ENCODE results near the gene ROR2.

Gene ROR2

DNA sequence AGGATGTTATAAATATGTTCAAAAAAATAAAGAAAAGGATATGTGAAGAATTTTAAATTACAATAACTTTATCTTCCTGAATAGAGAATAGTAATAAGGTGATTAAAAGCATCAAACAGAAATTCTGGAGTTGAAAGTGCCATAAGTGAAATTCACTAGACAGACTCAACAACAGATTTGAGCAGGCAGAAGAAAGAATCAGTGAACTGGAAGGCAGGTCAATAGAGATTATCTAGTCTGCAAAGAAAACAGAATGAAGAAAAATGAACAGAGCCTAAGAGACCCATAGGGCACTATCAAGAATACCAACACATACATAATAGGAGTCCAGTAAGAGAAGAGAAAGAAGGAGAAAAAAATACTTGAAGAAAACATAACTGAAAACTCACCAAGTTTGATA is 162.1 kb downstream of the ROR2 start:
- no peak for DNase-seq

- DNase-seq: no peak
These were observed 163.7 kb downstream of the ROR2 start for GRCh38 chr9:91786132-91786896.

GRCh38 chr9:91785447-91785842 is 164.6 kb downstream of the ROR2 start:
- DNase-seq: no peak

DNA sequence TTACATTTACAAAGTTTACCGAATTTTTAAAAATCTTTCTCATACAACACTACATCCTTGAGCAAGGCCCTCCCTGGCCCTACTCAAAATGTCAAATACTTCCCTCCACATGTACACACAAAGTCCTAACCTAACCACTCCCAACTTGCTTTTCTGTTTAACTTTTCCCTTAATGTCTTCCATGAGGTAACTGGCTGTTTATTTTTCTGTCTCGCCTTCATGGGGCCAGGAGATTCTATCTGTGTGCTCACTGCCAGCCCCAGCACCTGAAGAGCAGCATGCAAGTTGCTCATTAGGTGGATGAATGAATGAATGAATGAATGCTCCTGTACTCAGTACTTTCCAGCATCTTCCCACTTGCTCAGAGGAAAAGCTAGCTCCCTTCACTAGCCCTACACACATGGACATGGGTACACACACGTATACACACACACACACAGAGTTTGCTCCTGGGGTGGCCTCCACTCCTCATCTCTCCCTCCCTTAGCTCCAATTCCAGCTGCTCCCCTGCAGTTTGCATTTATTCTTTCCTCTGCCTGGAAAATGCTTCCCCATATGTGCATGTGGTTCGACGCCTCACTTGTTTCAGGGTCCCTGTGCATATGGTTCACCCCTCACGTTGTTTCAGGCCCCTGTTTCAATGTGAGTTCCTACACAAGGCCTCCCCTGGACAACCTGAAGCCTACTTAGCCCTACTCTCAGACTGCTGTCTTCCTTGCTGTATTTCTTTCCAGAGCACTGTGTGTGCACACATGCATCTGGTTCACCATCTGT is 165.2 kb downstream of the ROR2 start:
- DNase-seq: no peak

DNA sequence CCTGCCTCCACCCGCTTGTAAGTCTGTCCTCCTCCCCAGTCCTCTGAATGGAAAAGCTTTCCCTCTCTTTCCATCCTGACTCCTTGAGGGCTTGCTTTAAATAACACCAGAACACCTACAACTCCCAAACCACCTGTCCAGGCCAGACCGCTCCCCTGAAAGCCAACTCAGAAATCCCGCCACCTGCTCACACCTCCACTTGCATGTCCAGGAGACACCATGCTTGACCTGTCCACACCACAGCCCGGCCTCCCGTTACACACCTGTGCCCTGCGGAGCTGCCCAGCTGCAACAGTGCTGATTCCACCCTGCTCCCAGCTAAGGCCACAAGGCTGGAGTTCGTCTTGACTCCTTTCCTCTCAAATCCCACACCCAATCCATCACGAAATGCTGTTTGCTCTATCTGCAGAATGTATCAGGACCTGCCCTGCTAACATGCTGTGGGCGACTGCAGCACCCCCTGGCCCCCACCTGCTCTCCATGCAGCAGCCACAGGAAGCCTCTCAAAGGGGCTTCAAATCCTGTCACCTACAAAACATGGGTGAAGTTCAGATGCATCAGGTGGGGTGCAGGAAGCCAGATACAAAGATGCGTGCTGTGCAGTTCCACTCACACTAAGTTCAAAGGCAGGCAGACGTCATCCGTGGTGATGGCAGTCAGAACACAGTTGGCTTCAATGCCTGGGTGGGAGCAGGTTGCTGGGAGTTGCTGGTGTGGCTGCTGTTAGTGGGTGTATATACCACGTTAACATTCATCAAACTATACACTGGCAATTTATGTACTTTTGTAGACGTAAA is 166.0 kb downstream of the ROR2 start:
- no peak for DNase-seq

DNA sequence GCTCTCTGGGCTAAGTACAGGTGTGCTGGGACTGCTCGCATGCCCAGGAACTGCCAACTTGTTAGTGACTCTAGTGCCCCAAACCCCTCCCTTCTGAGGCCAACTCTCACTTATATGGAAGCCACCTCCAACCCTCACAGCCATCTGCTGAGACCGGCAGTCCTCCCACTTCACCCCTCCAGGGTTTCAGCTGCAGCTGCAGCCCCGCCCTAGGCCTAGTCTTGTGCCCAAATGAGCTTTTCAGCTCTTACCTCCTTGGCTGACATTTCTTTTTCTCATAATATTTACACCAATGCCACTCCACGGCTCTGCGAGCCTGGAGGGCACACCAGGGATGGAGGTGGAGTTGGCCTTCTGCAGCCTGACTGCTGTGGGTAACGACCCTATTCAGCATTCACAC is 166.6 kb downstream of the ROR2 start:
- no peak for DNase-seq

GRCh38 chr9:91782708-91783214 is 167.3 kb downstream of the ROR2 start:
- DNase-seq: no peak

DNA sequence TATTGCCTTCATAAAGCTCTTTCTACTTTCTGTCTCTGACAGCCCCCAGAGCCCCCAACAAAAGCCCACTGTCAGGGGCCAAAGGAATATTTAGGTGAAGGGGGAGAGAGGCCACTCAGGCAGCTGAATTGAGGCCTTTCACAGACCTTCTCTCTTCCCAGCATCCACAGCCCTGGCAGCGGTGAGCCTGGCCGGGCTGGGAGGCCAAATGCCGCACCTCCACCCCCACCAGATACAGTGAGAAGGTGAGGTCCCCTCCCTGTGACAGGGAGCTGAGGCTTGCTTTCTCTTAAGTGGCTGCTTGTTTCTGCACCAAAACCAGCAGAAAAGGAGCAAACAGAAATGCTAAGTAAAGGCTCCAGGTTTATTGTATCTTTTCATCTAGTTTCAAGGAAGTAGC is 168.1 kb downstream of the ROR2 start:
- DNase-seq: no peak

DNA sequence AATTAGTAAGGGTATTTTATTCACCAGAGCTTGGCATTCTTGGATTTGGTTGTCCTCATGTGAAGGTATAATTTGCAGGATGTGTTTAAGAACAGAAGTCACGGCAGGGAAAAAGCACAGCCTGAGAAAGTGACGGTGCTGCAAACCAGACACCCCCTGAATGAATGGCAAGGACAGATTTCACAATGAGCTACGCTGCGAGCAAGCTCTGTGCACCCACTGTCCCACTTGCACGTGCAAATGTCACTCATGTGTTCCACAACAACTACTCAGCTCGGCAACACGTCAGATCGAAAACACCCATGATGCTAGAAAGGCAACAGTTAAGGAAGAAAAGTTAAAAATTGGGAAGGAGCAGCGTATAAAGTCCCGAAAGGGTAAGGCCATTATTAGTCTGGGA is 168.9 kb downstream of the ROR2 start:
- no peak for DNase-seq

GRCh38 chr9:91778031-91778430 is 172.0 kb downstream of the ROR2 start:
- DNase-seq: no peak

DNA sequence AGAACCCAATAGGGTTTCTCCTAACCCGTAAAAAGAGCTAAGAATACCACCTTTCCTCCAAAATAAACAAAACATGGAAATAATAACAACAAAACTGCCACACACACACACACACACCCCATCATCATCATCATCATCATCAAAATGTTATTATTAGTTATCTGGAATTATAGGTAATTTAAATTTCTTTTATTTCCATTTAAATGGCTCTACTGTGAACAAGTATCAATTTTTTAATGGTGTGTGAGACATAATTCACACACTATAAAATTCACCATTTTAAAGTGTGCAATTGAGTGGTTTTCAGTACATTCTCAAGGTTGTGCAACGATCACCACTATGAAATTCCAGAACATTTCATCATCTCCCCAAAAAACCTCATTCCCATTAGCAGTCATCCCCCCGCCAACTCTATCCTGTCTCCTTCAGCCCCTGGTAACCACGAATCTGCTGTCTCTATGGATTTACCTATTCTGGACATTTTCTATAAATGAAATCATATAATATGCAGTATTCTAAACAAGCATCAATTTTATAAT is 172.7 kb downstream of the ROR2 start:
- DNase-seq: no peak

DNA sequence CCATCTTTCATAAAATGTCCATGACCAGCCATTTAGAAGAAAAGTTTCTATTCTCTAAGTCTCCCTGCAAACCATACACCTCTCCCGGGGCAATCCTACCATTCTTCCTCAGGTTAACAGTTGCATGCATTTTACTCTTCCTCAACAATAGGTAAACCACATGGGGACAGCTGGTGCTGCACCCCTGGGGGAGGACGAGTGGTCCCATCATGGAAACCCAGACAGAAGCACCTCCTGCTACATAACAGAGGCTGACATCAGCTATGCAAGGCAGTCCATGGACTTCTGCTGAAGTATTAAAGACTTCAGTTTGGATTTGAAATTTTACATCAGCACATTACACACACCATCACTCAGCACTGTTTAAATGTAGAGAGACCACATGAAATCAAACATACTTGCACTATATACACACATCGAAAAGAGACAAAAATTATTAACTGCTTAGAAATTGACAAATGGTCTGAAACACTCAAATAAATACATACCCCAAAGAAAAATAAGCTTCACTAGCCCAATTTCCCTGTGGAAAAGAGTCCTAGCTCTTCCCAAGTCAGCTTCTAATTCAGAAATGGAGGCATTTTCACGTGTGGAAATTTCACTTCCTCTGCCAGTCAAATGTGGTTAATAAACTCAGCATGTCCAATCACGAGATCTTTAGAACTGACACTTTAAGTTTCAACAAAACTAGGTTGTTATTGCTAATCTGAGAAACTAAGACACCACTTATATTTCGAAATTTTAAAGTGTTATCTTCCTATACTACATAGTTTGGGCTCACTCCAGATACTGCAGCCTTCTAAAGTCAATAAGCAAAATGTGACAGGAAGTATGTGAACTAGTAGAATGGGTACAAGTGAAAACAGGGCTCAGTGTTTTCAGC is 173.4 kb downstream of the ROR2 start:
- no peak for DNase-seq

DNA sequence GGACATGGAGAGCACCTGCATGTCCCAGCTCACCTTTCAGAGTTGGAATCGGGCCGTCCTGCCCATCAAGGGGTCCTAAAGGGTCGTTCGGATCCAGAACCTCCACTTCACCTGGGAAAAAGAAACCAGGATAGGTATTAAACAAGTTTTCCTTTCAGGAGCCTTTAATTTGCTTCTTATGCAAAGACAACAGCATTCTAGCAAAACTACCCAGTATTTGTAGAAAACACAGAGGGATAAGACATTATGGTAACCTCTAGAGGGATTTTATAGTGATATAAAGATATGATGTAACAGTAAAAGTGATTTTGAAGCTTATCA is 174.4 kb downstream of the ROR2 start:
- DNase-seq: no peak

GRCh38 chr9:91775011-91775707 is 174.9 kb downstream of the ROR2 start:
- peak; percentile 66 for DNase-seq

GRCh38 chr9:91773156-91773555 is 176.9 kb downstream of the ROR2 start:
- no peak for DNase-seq

DNA sequence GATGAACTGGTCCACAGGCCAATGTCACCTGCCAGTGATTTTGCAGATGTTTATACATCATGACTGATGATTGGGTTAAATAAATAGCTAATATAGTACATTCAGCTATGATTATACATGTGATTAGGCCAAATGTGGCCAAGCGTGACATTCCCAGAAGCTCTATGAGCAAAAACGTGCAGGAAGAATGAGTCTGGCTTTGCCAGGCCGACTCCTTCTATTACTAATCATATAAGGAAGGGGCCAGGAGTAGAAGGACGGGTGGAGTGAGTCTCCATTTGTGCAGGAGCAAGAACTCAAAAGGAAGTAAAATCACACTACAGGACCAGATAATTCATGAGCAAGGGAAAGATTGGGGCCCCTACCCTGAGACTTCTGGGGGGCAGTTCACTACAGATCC is 178.2 kb downstream of the ROR2 start:
- no peak for DNase-seq

- no peak for DNase-seq
These were observed 179.0 kb downstream of the ROR2 start for GRCh38 chr9:91771027-91771426.

- DNase-seq: no peak
These were observed 179.8 kb downstream of the ROR2 start for GRCh38 chr9:91770229-91770628.

DNA sequence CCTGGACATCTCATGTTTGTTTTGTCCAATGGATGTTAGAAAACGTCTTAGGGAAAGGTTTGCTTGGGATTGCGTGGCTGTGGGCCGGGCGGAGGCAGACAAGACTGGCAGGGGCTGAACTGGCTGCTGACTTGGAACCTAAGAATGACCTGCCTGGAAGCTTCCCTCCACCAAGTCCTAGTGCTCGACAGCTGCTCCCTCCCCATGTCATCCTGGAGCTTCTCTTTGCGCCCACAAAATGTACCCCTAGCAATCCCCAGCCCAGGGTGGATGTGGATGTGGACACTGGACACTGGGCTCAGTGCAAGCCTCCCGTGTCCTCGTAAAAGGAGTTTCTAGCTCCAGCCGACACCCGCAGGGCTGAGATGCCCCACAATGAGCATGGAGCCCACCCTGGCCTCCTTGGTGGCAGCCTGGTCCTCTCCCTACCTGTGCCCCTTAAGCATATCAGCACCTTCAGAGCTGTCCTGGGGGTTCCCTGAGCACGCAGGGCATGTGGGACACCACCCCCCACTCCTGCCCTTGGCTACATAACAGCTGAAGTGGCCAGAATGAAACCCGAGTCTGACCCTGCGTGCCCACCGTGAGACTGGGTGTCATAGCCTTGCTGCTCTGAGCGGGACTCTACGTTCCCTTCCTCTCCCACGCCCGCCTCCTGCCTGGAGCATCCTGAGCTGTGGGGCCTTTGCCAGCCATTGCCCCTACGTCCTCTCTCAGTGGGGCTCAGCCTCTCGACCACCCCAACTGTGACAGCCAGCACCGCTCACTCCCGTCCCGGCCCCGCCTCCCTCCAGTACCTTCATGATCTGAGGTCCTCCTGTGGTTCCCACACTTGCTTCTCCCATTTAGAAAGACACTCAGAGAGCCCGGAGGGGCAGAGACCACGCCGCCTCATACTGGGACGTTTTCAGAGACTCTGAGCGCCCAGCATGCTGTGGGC is 180.8 kb downstream of the ROR2 start:
- DNase-seq: no peak

- DNase-seq: no peak
These were observed 181.5 kb downstream of the ROR2 start for GRCh38 chr9:91768507-91768906.
